PC-3 (cell line): ENCODE data around the gene PLCD1. TPM values are rescaled to one million over a fixed set of nuclear protein-coding genes. Genes with fewer than 3 reads are reported as not detected.

ENCODE experiments used
- ATAC-seq: fragments of 200-7000 bp; cut with Tn5 transposase; 2 replicates; pipeline ENCODE4 v1.9.1; 2020; ENCODE audit warnings: mild to moderate bottlenecking, moderate library complexity
- BruUV-seq: library from RNA; stranded (reverse); fragments of 400-500 nt; replicated peaks from 2 replicates; lab custom pipeline; 2021; lab: Mats Ljungman, UMichigan
- CTCF ChIA-PET: fragments of 300-600 bp; sonication (Branson Sonifier 250); formaldehyde crosslinking; loops from one replicate; lab custom pipeline; 2022; ENCODE audit warnings: antibody characterized with exemption; lab: Charles Lee
- POLR2A ChIA-PET: fragments of 300-600 bp; sonication (Branson Sonifier 250); formaldehyde crosslinking; loops from one replicate; lab custom pipeline; 2022; ENCODE audit warnings: antibody characterized with exemption; ENCODE audit not compliant: unreplicated experiment; lab: Charles Lee
- DNase-seq: peaks from one replicate; pipeline ENCODE4 v3.0.0-alpha.2; 2015
- H2AFZ ChIP-seq: fragments of 300-600 bp; sonication (generic); 2 replicates; pipeline ENCODE4 v1.6.0; 2016; ENCODE audit warnings: antibody characterized with exemption, low read length
- H3F3A ChIP-seq: fragments of 300-600 bp; sonication (generic); one replicate; pipeline ENCODE4 v1.6.0; 2017; ENCODE audit warnings: antibody characterized with exemption, low read length, control low read depth, mild to moderate bottlenecking; ENCODE audit not compliant: unreplicated experiment
- H3K27ac ChIP-seq: fragments of 300-600 bp; sonication (generic); 2 replicates; pipeline ENCODE4 v1.5.1; 2016; ENCODE audit warnings: mild to moderate bottlenecking, low read length
- H3K27me3 ChIP-seq: fragments of 300-600 bp; sonication (generic); 2 replicates; pipeline ENCODE4 v1.6.1; 2016; ENCODE audit warnings: low read length, mixed read lengths
- H3K36me3 ChIP-seq: fragments of 300-600 bp; sonication (generic); 2 replicates; pipeline ENCODE4 v1.6.1; 2016; ENCODE audit warnings: low read depth, mixed run types, low read length, mixed read lengths
- H3K4me1 ChIP-seq: fragments of 300-600 bp; sonication (generic); 2 replicates; pipeline ENCODE4 v1.5.1; 2016; ENCODE audit warnings: low read length; ENCODE audit not compliant: insufficient read depth
- H3K4me2 ChIP-seq: fragments of 300-600 bp; sonication (generic); 2 replicates; pipeline ENCODE4 v1.6.0; 2016; ENCODE audit warnings: low read length
- H3K4me3 ChIP-seq: fragments of 300-600 bp; sonication (generic); 2 replicates; pipeline ENCODE4 v1.5.1; 2016; ENCODE audit warnings: mild to moderate bottlenecking, low read length, mixed read lengths
- H3K79me2 ChIP-seq: fragments of 300-600 bp; sonication (generic); 2 replicates; pipeline ENCODE4 v1.6.1; 2017; ENCODE audit warnings: low read length, mixed read lengths
- H3K9ac ChIP-seq: fragments of 300-600 bp; sonication (generic); 2 replicates; pipeline ENCODE4 v1.6.0; 2016; ENCODE audit warnings: mild to moderate bottlenecking, low read length
- H3K9me2 ChIP-seq: fragments of 300-600 bp; sonication (generic); replicated peaks from 2 replicates; pipeline ENCODE4 v1.6.1; 2016; ENCODE audit warnings: mixed run types, low read length, mixed read lengths
- H3K9me3 ChIP-seq: fragments of 300-600 bp; sonication (generic); 2 replicates; pipeline ENCODE4 v1.6.1; 2016; ENCODE audit warnings: low read length, mixed read lengths
- H4K20me1 ChIP-seq: fragments of 300-600 bp; sonication (generic); 2 replicates; pipeline ENCODE4 v1.6.1; 2016; ENCODE audit warnings: low read length, mixed read lengths
- CTCF ChIP-seq: fragments of 300-600 bp; sonication (generic); conservative IDR thresholded peaks from 2 replicates; pipeline ENCODE4 v1.5.1; 2017; ENCODE audit warnings: antibody characterized with exemption, low read depth, mild to moderate bottlenecking, low read length
- EZH2 ChIP-seq: fragments of 300-600 bp; sonication (generic); IDR thresholded peaks from one replicate; pipeline ENCODE4 v1.6.1; 2017; ENCODE audit warnings: antibody characterized with exemption, mild to moderate bottlenecking, low read length; ENCODE audit not compliant: unreplicated experiment
- EZH2phosphoT487 ChIP-seq: fragments of 300-600 bp; sonication (generic); IDR thresholded peaks from 2 replicates; pipeline ENCODE4 v1.6.1; 2018; ENCODE audit warnings: mild to moderate bottlenecking, antibody characterized with exemption, low read length, borderline replicate concordance
- intact Hi-C: fragments of 100-400 bp; cut with micrococcal nuclease; formaldehyde crosslinking; loops from 2 replicates; pipeline ENCODE4 v1.9.0; 2023
- total RNA-seq: library from RNA; depleted of rRNA; stranded (reverse); fragments of >200 nt; gene quantifications from 2 replicates; pipeline ENCODE4 v1.2.3, GENCODE V29; 2014

Gene PLCD1
- total RNA-seq, 1 experiment from 2014 or later, result 18.5 TPM

GRCh38 chr3:38001456-38002081 is 27.9 kb downstream of the PLCD1 start:
- no TSS peak for BruUV-seq
- Histone ChIP-seq H3F3A (no peaks in the 10 kb centered on the region), H2AFZ (no peak overlapping the region), H3K4me3 (no peak overlapping the region), H3K9me2 (no peaks in the 10 kb centered on the region), H3K9me3 (no peaks in the 10 kb centered on the region), H3K79me2 (no peaks in the 10 kb centered on the region), H4K20me1 (no peaks in the 10 kb centered on the region), H3K27me3 (no peaks in the 10 kb centered on the region), H3K9ac (no peak overlapping the region), H3K4me1 (peaks cover 35% of the 10 kb centered on the region), H3K4me2 (no peak overlapping the region), H3K27ac (no peak overlapping the region), H3K36me3 (no peaks in the 10 kb centered on the region)
- intact Hi-C loops, result loop anchor here (10.0 kb wide), 2 partner anchors 453 to 483 kb away; partner anchors contain the start of gene ACVR2B
- TF ChIP-seq EZH2phosphoT487 (no peak), CTCF (peak; percentile 67), EZH2 (no peak)
- ATAC-seq (no peak), DNase-seq (peak; percentile 68)
- ChIA-PET CTCF (interaction anchor here (1.1 kb wide), 1 partner anchor 345 kb away, joined by 3 read pairs; the partner anchor contains the start of gene XYLB), POLR2A (no interaction called here)

- no peak for ATAC-seq
- H3K4me1 ChIP-seq, result peaks cover 34% of the 10 kb centered on the region
- H3K9ac ChIP-seq, result no peak overlapping the region
- no peaks in the 10 kb centered on the region for H4K20me1 ChIP-seq
- H2AFZ ChIP-seq, result no peak overlapping the region
- no peak overlapping the region for H3K4me2 ChIP-seq
- H3K27me3 ChIP-seq, result no peaks in the 10 kb centered on the region
- no peak for TF ChIP-seq CTCF
- TF ChIP-seq EZH2, result no peak
- no peak for TF ChIP-seq EZH2phosphoT487
- no TSS peak for BruUV-seq
- no peaks in the 10 kb centered on the region for H3K36me3 ChIP-seq
- intact Hi-C loops, result loop anchor here (10.0 kb wide), 2 partner anchors 454 to 484 kb away; partner anchors contain the start of gene ACVR2B
- H3K9me3 ChIP-seq, result no peaks in the 10 kb centered on the region
- H3K27ac ChIP-seq, result no peak overlapping the region
- no peaks in the 10 kb centered on the region for H3F3A ChIP-seq
- CTCF ChIA-PET, result interaction anchor here (0.5 to 1.1 kb wide), 2 partner anchors 297 to 346 kb away, joined by 3 read pairs; partner anchors contain the start of gene XYLB
- POLR2A ChIA-PET, result no interaction called here
- no peak overlapping the region for H3K4me3 ChIP-seq
- DNase-seq, result no peak
- no peaks in the 10 kb centered on the region for H3K9me2 ChIP-seq
- no peaks in the 10 kb centered on the region for H3K79me2 ChIP-seq
Measured at GRCh38 chr3:38000965-38001455, 28.4 kb downstream of the PLCD1 start.
